Measurements from ENCODE around the gene NT5DC3. TPM values are rescaled to one million over a fixed set of nuclear protein-coding genes. Genes with fewer than 3 reads are reported as not detected.

NT5DC3 gene
- total RNA-seq, 3 donors from 2014 or later: 3.8 to 19.9 (median 12.5) TPM

GRCh38 chr12:103844305-103844704 is 3.3 kb upstream of the NT5DC3 start:
- intact Hi-C loops (cut with DNase I; ENCODE audit: low total_unique reads): no loop called here
- Histone ChIP-seq H3K4me3 (no peak overlapping the region), H3K27ac (no peak overlapping the region), H3K36me3 (no peaks in the 10 kb centered on the region), H3K27me3 (no peaks in the 10 kb centered on the region), H3K9me3 (no peaks in the 10 kb centered on the region), H3K4me1 (no peaks in the 10 kb centered on the region)
- no peak for DNase-seq (ENCODE audit: low spot score in 2 of 2)
- TF ChIP-seq POLR2AphosphoS5 (IDR thresholded peaks at IDR 0.05) (no peak), CTCF (IDR thresholded peaks at IDR 0.05) (no peak), POLR2A (IDR thresholded peaks at IDR 0.05) (no peak)

GRCh38 chr12:103841690-103842584 is 903 bp upstream of the NT5DC3 start:
- H3K36me3 ChIP-seq: no peaks in the 10 kb centered on the region
- TF ChIP-seq CTCF (IDR thresholded peaks at IDR 0.05): peak in 2 of 3 donors; percentile 6 to 16
- no peak for TF ChIP-seq POLR2A (IDR thresholded peaks at IDR 0.05)
- TF ChIP-seq POLR2AphosphoS5 (IDR thresholded peaks at IDR 0.05): peak in 1 of 3 donors; percentile 28
- intact Hi-C loops (cut with DNase I; ENCODE audit: low total_unique reads): no loop called here
- H3K4me1 ChIP-seq: no peaks in the 10 kb centered on the region
- H3K27me3 ChIP-seq: no peaks in the 10 kb centered on the region
- no peaks in the 10 kb centered on the region for H3K9me3 ChIP-seq
- peak overlapping the region; percentile 96 for H3K27ac ChIP-seq
- peak; percentile 94 to 96 for DNase-seq (ENCODE audit: low spot score in 2 of 2)
- peak overlapping the region; percentile 82 to 96 (median 91) for H3K4me3 ChIP-seq

DNA sequence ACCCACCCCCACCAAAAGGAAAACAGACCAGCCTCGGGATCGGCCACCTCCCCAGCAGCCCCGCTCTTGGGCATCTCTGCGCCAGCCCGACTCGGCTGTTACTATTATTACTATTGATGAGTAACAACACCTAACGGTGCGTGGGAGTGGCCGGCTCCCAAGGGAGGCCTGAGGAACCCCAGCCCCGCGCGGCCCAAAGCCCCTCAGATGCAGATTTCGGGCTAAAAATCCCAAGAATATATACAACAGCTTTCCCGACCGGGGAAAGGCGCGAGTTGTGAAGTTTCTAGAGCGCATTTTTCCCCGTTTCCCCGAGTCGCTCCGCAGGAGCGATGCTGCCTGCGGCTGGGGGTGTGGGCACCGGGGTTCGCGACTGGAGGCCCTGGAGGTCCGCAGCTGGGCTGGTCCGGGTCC is 565 bp downstream of the NT5DC3 start:
- Histone ChIP-seq H3K9me3 (no peaks in the 10 kb centered on the region), H3K27ac (peak overlapping the region; percentile 96), H3K36me3 (no peaks in the 10 kb centered on the region), H3K4me3 (peak overlapping the region; percentile 82 to 96 (median 91)), H3K27me3 (no peaks in the 10 kb centered on the region), H3K4me1 (no peaks in the 10 kb centered on the region)
- intact Hi-C loops (cut with DNase I; ENCODE audit: low total_unique reads): no loop called here
- TF ChIP-seq POLR2A (IDR thresholded peaks at IDR 0.05) (no peak), CTCF (IDR thresholded peaks at IDR 0.05) (no peak), POLR2AphosphoS5 (IDR thresholded peaks at IDR 0.05) (no peak)
- no peak for DNase-seq (ENCODE audit: low spot score in 2 of 2)

GRCh38 chr12:103839609-103840461 is 1.2 kb downstream of the NT5DC3 start:
- Histone ChIP-seq H3K27ac (peak overlapping the region in 1 of 2 donors; percentile 96), H3K4me3 (peak overlapping the region; percentile 82 to 96 (median 91))
- intact Hi-C loops (cut with DNase I; ENCODE audit: low total_unique reads): no loop called here

More at GRCh38 chr12:103839609-103840461, 1.2 kb downstream of the NT5DC3 start:
- DNase-seq (ENCODE audit: low spot score in 2 of 2): no peak
- Histone ChIP-seq H3K9me3 (no peaks in the 10 kb centered on the region), H3K4me1 (no peaks in the 10 kb centered on the region), H3K27me3 (no peaks in the 10 kb centered on the region), H3K36me3 (no peaks in the 10 kb centered on the region)
- TF ChIP-seq POLR2A (IDR thresholded peaks at IDR 0.05): no peak
- no peak for TF ChIP-seq POLR2AphosphoS5 (IDR thresholded peaks at IDR 0.05)
- TF ChIP-seq CTCF (IDR thresholded peaks at IDR 0.05): no peak

Data from breast epithelium (tissue), 4 donors.